OCI-LY3 (cell line): ENCODE data around the gene BMERB1.
"Not testable (repeated sequence)": the region's sequence is repeated elsewhere in the genome, so short reads cannot be mapped to it uniquely, and the experiment has no call there.

Experiments
- H2AFZ ChIP-seq: fragments of 200-600, 300-600 bp; shearing (Covaris generic); 2 replicates; pipeline ENCODE4 v1.6.0; 2014; ENCODE audit warnings: antibody characterized with exemption, low read depth, low read length
- H3K27ac ChIP-seq: fragments of 200-600, 300-600 bp; sonication (generic); 2 replicates; pipeline ENCODE4 v1.5.1; 2014; ENCODE audit warnings: mild to moderate bottlenecking, low read length, moderate library complexity, mixed read lengths
- H3K27me3 ChIP-seq: fragments of 200-600, 300-600 bp; sonication (generic); 2 replicates; pipeline ENCODE4 v1.6.1; 2014; ENCODE audit warnings: low read depth, low read length, mixed read lengths
- H3K36me3 ChIP-seq: fragments of 200-600, 300-600 bp; sonication (generic); replicated peaks from 2 replicates; pipeline ENCODE3; 2014; ENCODE audit warnings: low read depth, low read length, mixed read lengths
- H3K4me1 ChIP-seq: fragments of 300-600, 200-600 bp; sonication (generic); 2 replicates; pipeline ENCODE4 v1.6.1; 2014; ENCODE audit warnings: low read length, mixed read lengths
- H3K4me2 ChIP-seq: fragments of 200-600, 300-600 bp; sonication (generic); 2 replicates; pipeline ENCODE4 v1.6.1; 2014; ENCODE audit warnings: low read length, mixed read lengths
- H3K4me3 ChIP-seq: fragments of 300-600, 200-600 bp; sonication (generic); 2 replicates; pipeline ENCODE4 v1.5.1; 2014; ENCODE audit warnings: antibody characterized with exemption, mild to moderate bottlenecking, low read length, moderate library complexity
- H3K79me2 ChIP-seq: fragments of 300-600, 200-600 bp; shearing (Covaris generic); 2 replicates; pipeline ENCODE4 v1.6.1; 2014; ENCODE audit warnings: mild to moderate bottlenecking, low read length, mixed read lengths
- H3K9ac ChIP-seq: fragments of 300-600, 200-600 bp; shearing (Covaris generic); 2 replicates; pipeline ENCODE4 v1.6.0; 2014; ENCODE audit warnings: mild to moderate bottlenecking, low read length, moderate library complexity
- H3K9me3 ChIP-seq: fragments of 200-600, 300-600 bp; shearing (Covaris generic); 2 replicates; pipeline ENCODE4 v1.6.1; 2014; ENCODE audit warnings: low read length, mixed read lengths; ENCODE audit not compliant: insufficient read depth
- H4K20me1 ChIP-seq: fragments of 200-600, 300-600 bp; sonication (generic); 2 replicates; pipeline ENCODE4 v1.6.1; 2016; ENCODE audit warnings: low read length, mixed read lengths; ENCODE audit not compliant: insufficient read depth
- EZH2phosphoT487 ChIP-seq: fragments of 200-600 bp; shearing (Covaris generic); IDR thresholded peaks from 2 replicates; pipeline ENCODE4 v1.6.1; 2018; ENCODE audit warnings: antibody characterized with exemption, mixed run types, low read depth
- TF ChIP-seq, protein P1 (sequence below): fragments of 200-600, 300-600 bp; sonication (generic); IDR thresholded peaks from 2 replicates; pipeline ENCODE4 v1.5.1; 2014; ENCODE audit warnings: antibody characterized with exemption, low read length, low read depth

The BMERB1 gene

DNA sequence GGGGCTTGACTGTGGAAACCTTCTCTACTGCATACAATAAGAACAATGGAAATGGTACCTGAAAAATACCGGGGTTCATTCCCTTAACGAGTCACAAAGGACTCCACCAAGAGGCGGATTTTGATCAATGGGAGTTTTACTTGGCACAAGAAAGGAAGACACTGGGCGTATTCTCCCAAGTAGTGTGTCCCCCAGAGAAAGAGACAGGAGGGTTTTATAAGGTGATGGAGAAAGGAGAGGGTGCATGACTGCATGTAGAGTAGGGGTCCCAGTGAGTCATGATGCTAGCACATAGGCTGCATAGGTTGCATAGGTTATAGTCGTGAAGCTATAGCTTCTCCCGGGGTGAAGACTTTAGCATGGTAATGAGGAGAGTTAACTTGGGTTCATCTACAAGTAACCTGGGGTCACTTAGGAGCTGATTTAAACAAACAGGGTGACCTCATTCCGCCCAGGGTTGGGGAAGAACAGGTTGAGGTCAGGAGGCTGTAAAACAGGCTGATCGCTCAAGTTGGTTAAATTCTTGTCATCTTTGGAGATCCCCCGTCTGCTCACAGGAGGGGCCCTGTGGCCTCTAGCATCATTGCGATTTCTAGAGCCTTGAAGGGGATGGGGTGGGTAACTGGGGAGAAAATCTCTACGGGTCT is 37.3 kb upstream of the BMERB1 start:
- Histone ChIP-seq H3K79me2 (no peaks in the 10 kb centered on the region), H4K20me1 (no peaks in the 10 kb centered on the region), H2AFZ (no peak overlapping the region), H3K9me3 (no peaks in the 10 kb centered on the region), H3K27ac (no peak overlapping the region), H3K9ac (no peak overlapping the region), H3K36me3 (no peaks in the 10 kb centered on the region), H3K4me3 (no peak overlapping the region), H3K4me1 (no peaks in the 10 kb centered on the region), H3K27me3 (no peaks in the 10 kb centered on the region), H3K4me2 (no peak overlapping the region)
- no peak for TF ChIP-seq EZH2phosphoT487
- TF ChIP-seq, protein P1, sequence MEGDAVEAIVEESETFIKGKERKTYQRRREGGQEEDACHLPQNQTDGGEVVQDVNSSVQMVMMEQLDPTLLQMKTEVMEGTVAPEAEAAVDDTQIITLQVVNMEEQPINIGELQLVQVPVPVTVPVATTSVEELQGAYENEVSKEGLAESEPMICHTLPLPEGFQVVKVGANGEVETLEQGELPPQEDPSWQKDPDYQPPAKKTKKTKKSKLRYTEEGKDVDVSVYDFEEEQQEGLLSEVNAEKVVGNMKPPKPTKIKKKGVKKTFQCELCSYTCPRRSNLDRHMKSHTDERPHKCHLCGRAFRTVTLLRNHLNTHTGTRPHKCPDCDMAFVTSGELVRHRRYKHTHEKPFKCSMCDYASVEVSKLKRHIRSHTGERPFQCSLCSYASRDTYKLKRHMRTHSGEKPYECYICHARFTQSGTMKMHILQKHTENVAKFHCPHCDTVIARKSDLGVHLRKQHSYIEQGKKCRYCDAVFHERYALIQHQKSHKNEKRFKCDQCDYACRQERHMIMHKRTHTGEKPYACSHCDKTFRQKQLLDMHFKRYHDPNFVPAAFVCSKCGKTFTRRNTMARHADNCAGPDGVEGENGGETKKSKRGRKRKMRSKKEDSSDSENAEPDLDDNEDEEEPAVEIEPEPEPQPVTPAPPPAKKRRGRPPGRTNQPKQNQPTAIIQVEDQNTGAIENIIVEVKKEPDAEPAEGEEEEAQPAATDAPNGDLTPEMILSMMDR, result no peak

DNA sequence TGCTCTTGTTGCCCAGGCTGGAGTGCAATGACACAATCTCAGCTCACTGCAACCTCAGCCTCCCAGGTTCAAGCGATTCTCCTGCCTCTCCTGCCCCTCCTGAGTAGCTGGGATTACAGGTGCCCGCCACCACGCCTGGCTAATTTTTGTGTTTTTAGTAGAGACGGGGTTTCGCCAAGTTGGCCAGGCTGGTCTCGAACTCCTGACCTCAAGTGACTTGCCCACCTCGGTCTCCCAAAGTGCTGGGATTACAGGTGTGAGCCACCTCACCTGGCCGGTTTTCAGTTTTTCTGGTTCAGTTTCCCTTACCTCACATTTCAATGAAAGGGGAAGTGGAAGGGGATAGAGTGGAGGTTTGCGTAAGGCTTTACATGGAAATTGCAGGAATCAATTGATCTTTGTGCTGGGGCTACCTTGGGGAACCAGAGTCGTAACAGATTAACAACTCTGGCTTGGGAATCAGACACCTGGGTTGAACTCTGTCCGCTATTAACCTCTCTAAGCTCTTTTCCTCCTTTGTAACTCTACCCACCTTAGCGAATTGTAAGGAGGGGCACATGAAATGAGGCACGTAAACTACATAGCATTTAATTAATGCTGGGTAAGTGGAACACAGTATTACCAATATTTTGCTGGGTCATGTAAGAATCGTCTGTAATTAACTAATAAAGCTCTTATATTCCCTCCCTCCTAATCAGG is 35.6 kb upstream of the BMERB1 start:
- H3K9ac ChIP-seq, result no peak overlapping the region
- H3K79me2 ChIP-seq, result no peaks in the 10 kb centered on the region
- no peaks in the 10 kb centered on the region for H3K9me3 ChIP-seq
- no peak overlapping the region for H2AFZ ChIP-seq
- no peak overlapping the region for H3K27ac ChIP-seq
- H3K4me1 ChIP-seq, result peaks cover 5% of the 10 kb centered on the region
- H4K20me1 ChIP-seq, result no peaks in the 10 kb centered on the region
- no peak for TF ChIP-seq EZH2phosphoT487
- TF ChIP-seq, protein P1, result no peak
- H3K4me3 ChIP-seq, result no peak overlapping the region
- H3K4me2 ChIP-seq, result no peak overlapping the region
- no peaks in the 10 kb centered on the region for H3K27me3 ChIP-seq
- H3K36me3 ChIP-seq, result no peaks in the 10 kb centered on the region

DNA sequence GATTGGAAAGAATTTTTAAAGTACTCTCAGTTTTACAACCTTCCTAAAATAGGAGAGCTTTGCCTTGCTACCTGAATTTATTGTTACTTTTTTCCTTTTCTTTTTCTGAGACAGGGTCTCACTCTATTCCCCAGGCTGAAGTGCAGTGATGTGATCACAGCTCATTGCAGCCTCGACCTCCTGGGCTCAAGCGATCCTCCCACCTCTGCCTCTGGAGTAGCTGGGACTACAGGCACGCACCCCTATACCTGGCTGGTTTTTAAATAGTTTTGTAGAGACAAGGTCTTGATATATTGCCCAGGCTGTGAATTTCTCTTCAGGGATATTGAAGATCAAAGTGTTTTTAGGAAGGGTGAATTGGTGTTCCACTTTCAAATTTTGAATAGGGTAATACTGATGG is 35.1 kb upstream of the BMERB1 start:
- no peak overlapping the region for H3K4me2 ChIP-seq

DNA sequence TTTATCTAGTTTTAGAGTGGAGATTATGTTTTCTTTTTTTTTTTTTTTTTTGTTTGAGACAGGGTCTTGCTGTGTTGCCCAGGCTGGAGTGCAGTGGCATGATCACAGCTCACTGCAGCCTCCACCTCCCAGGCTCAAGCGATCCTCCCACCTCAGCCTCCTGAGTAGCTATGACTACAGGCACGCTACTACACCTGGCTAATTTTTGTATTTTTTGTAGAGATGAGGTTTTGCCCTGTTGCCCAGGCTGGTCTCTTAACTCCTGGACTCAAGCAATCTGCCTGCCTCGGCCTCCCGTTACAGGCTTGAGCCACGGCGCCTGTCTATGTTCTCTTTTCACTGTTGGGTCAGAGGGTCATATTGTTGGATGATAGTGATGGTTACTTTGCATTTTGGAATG is 34.1 kb upstream of the BMERB1 start:
- not testable (repeated sequence) for H3K27ac ChIP-seq, H3K9me3 ChIP-seq, H3K4me3 ChIP-seq, H4K20me1 ChIP-seq, H3K27me3 ChIP-seq, H3K79me2 ChIP-seq, H3K36me3 ChIP-seq, H3K4me2 ChIP-seq, H2AFZ ChIP-seq, H3K9ac ChIP-seq
- peaks cover 19% of the 10 kb centered on the region for H3K4me1 ChIP-seq

More for the DNA sequence above, 35.1 kb upstream of the BMERB1 start:
- Histone ChIP-seq H4K20me1 (no peaks in the 10 kb centered on the region), H3K4me1 (peaks cover 11% of the 10 kb centered on the region), H3K27me3 (no peaks in the 10 kb centered on the region), H3K79me2 (no peaks in the 10 kb centered on the region), H3K9ac (no peak overlapping the region), H3K27ac (no peak overlapping the region), H3K36me3 (no peaks in the 10 kb centered on the region), H2AFZ (no peak overlapping the region), H3K9me3 (no peaks in the 10 kb centered on the region), H3K4me3 (no peak overlapping the region)
- TF ChIP-seq, protein P1, result no peak
- no peak for TF ChIP-seq EZH2phosphoT487
